GM19099 (cell line): ENCODE data around the gene ABCA7.

Source experiments
- POLR2A ChIP-seq: IDR thresholded peaks from 3 replicates; pipeline ENCODE4 v1.6.1; 2011; ENCODE audit warnings: low read depth; ENCODE audit not compliant: insufficient read length; ENCODE audit errors: extremely low read depth

Gene ABCA7

DNA sequence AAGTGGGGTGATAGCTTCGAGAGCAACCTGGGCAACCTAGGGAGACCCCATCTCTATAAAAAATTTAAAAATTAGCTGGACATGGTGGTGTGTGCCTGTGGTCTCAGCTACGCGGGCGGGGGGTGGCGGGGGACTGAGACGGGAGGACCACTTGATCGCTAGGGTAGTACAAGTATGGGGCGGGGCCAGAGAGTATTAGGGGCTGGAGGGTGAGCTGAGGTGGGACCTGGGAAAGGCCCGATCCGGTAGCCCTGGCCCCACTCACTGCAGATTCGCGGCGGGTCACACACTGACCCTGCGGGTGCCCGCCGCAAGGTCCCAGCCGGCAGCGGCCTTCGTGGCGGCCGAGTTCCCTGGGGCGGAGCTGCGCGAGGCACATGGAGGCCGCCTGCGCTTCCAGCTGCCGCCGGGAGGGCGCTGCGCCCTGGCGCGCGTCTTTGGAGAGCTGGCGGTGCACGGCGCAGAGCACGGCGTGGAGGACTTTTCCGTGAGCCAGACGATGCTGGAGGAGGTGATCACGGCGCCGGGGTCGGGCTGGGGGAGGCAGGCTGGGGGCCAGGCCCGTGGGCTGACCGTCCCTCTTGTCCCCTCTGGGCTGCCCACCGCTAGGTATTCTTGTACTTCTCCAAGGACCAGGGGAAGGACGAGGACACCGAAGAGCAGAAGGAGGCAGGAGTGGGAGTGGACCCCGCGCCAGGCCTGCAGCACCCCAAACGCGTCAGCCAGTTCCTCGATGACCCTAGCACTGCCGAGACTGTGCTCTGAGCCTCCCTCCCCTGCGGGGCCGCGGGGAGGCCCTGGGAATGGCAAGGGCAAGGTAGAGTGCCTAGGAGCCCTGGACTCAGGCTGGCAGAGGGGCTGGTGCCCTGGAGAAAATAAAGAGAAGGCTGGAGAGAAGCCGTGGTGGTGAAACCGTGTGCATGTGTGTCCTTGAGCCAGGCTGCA is 25.0 kb downstream of the ABCA7 start:
- TF ChIP-seq POLR2A: no peak

DNA sequence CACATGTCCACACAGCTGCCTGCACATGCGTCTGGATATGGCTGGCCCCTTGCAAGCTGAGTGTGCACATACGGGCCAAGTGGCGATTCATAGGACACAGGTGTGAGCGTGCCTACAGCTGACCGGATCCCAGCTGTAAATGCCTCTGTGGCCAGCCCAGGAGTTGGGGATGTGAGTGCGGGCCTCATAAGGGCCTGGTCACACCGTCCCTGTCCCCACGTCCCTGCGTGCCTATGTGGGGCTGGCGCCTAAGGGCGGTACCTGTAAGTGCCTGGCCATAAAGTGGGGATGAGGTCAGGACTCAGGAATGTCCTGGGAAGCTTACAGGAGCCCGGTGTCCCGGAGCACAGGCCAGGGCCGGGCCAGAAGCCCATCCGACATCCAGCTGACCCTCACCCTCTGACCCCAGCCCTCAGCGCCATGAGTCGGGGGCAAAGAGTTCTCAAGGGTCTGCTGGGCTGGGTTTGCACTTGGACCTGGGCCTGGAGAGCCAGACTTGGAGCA is 25.8 kb downstream of the ABCA7 start:
- no peak for TF ChIP-seq POLR2A

DNA sequence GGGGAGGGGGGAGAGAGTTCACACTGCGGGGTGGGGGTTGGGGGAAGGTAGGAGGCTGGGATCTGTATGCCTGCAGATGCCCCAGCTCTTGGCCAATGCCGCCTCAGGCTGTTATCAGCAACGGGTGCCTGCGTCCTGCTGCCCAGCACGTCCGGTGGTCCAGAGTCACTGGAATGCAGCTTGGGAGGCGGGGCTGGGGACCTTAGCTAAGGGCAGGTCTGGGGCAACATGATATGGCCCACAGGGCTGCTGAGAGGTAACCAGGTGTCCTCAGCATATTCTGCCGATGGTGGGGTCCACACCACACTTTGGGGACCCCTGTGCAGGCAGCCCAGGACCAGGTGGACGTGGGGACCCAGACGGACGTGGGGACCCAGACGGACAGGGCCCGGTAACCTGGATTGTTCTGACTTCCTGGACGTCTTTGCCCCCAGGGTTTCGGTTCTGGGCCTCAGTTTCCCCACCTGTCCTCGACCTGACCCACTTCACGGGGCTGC is 26.4 kb downstream of the ABCA7 start:
- TF ChIP-seq POLR2A: no peak

- no peak for TF ChIP-seq POLR2A
These were observed 26.9 kb downstream of the ABCA7 start, which contains the start of gene ARHGAP45 for GRCh38 chr19:1066748-1067340. Gene ARHGAP45 (plus strand): TSS chr19:1067167. CDS start chr19:1067406, 239 bp downstream.

DNA sequence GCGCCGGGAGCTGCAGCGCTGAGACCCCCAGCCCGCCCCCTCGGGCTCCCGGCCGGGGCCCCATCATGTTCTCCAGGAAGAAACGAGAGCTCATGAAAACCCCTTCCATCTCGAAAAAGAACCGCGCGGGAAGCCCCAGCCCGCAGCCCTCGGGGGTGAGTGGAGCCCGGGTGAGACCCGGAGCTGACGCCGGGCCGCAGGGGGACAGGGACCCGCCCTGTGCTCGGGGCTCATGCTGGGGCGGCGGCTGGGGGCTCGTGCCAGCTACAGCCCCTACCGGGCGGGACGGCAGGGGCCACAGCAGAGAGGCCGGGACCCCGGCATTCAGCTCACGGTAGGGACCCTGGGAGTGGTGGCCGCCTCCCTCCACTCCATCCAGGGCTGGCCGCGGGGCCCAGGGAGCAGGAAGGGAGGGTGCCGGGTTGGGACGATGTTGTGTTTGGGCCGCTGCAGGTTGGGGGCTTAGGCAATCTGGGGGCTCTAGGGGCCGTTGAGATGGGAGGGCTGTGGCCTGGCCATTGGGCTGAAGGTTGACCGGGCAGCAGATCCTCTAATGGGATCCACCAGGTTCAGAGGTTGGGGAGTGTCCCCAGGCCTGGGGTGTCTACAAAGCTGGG is 27.5 kb downstream of the ABCA7 start:
- peak; percentile 11 for TF ChIP-seq POLR2A

DNA sequence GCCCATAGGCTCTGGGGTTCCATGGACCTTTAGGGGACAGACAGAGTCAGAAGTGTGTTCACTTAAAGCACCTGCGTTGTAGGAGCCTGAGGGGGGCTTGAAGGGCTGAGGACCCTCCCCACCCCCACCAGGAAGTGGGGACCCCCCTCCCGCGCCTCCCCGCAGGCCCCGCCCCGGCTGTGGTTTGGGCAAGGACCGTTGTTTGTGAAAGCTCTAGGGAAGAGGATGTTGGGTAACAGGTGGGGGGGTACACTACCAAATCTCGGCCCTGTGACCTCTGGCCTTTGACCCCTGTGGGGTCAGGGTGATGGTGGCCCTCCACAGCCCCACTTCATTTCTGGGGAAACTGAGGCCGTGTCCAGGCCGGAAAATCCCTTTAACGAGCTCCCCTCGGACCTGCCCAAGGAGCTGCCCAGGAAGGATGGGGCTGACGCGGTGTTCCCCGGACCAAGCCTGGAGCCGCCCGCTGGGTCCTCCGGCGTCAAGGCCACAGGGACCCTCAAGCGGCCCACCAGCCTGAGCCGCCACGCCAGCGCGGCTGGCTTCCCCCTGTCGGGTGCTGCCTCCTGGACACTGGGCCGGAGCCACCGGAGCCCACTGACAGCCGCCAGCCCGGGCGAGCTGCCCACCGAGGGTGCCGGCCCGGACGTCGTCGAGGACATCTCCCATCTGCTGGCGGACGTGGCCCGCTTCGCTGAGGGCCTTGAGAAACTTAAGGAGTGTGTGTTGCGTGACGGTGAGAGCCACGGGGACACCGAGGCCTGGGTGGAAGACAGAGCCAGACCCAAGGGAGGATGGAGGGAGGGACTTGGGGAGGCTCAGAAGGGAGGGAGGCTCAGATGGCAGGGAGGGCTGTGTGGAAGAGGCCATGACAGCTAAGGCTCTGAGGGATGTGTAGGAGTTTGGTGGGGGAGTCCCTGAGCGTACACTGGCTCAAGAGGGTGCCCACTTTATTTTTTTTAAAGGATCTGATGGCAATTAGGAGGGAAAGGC is 28.4 kb downstream of the ABCA7 start:
- peak; percentile 19 for TF ChIP-seq POLR2A

DNA sequence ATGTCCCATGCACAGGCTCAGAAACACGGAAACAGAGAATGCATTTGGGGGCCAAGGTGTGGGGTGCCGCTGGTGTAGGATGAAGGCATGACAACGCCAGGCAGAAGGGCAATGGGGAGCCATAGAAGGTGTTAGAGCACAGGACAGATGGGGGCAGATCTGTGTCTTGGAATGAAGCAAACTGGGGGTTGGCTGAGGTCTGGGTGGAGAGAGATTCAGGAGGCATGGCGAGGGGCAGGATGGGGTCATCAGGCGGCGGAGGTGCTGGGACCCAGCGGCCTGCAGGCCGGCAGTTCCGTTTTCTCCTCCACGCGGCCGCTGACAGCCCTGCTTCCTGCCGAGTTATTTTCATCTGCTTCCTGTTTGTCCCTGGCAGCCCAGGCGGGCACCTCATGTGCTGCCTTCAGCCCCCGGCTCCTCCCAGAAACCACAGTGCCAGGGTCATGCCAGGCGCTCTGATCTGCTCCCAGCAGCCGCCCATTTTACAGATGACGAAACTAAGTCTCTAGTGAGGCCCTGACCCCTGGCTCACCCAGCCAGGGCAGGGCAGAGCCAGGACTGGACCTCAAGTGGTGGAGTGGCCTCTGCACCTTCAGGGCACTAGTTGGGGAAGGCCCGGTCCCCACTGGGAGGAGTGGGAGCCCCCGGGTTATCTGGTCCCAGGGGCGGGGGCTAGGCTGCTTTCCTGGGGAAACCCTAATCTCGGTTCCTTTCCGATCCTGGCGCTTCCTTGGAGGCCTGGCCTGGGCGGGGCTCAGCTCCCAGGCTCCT is 29.3 kb downstream of the ABCA7 start:
- TF ChIP-seq POLR2A: peak; percentile 42

- TF ChIP-seq POLR2A: no peak
These were observed 30.6 kb downstream of the ABCA7 start for GRCh38 chr19:1070576-1070930.

- no peak for TF ChIP-seq POLR2A
These were observed 31.3 kb downstream of the ABCA7 start for GRCh38 chr19:1070931-1071791.

DNA sequence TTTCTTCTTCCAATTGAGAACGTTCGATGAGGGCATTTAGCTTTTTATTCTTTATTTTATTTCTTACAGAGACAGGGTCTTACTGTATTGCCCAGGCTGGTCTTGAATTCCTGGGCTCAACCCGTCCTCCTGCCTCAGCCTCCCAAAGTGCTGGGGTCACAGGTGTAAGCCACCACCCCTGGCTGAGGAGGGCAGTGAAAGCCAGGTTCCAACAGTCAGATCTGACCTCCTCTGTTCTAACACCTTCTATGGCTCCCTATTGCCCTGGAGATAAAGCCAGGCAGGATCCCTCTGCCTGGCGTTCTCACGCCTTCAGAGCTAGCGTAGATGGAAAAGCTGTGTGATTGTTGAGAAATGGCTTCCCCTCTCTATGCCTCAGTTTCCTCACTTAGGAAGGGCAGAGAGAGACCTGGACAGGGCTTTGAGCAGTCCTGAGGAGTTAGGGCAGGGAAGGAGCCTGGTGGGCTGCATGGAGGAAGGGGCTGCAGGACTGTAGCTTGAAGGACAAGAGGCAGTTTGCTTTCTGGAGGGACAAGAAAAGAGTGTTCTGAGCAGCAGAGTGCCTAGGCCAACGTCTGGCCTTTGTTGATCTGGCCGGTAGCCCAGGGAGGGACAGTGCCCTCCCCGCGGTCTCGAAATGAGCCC is 32.6 kb downstream of the ABCA7 start:
- no peak for TF ChIP-seq POLR2A

- TF ChIP-seq POLR2A: no peak
These were observed 33.4 kb downstream of the ABCA7 start for GRCh38 chr19:1073063-1073955.
